Measurements from ENCODE around the gene STAG2. TPM values are rescaled to one million over a fixed set of nuclear protein-coding genes. Genes with fewer than 3 reads are reported as not detected.
"Not testable (repeated sequence)": the region's sequence is repeated elsewhere in the genome, so short reads cannot be mapped to it uniquely, and the experiment has no call there.

Gene STAG2
- total RNA-seq, 4 donors from 2014 or later: 39.3 to 65.6 (median 55.5) TPM

DNA sequence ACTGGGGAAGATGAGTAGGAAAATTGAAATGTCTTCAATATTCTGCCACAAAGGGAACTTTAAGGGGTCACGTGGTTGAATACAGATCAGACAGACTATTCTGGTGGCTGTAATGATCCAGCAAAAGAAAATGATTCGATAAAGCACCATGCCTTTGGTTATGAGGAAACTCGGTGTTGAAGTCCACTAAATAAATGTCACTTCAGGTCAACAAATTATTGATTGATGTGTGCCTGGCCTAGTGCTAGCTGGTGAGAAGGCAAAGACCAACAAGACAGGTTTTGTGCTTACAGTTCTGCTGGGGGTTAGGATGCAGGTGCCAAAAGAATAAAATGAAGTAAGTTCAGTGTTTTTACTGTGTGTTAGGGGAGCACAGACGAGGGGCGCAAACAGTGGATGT lies 142.5 kb downstream of the STAG2 start:
- H3K27ac ChIP-seq: no peak overlapping the region
- no peaks in the 10 kb centered on the region for H3K27me3 ChIP-seq
- in situ Hi-C loops (cut with MboI; ENCODE audit: low sequenced_read_pairs in 4 of 4) (no loop called here), intact Hi-C loops (cut with DNase I; ENCODE audit: low total_unique reads) (no loop called here)
- H3K4me1 ChIP-seq: no peaks in the 10 kb centered on the region
- H3K36me3 ChIP-seq: no peaks in the 10 kb centered on the region
- TF ChIP-seq CTCF (IDR thresholded peaks at IDR 0.05 in 4 of 5, conservative IDR thresholded peaks at IDR 0.05 in 1 of 5): no peak
- no peak for TF ChIP-seq POLR2A (IDR thresholded peaks at IDR 0.05)
- no peaks in the 10 kb centered on the region for H3K9me3 ChIP-seq
- DNase-seq: no peak
- no peak overlapping the region for H3K4me3 ChIP-seq
- ATAC-seq: no peak

- ATAC-seq; H3K9me3 ChIP-seq; DNase-seq; H3K27ac ChIP-seq; in situ Hi-C loops (cut with MboI; ENCODE audit: low sequenced_read_pairs in 4 of 4); H3K4me3 ChIP-seq; intact Hi-C loops (cut with DNase I; ENCODE audit: low total_unique reads); H3K27me3 ChIP-seq; H3K4me1 ChIP-seq; H3K36me3 ChIP-seq: not testable (repeated sequence)
Measured at GRCh38 chrX:124104512-124104911, 143.0 kb downstream of the STAG2 start.

DNA sequence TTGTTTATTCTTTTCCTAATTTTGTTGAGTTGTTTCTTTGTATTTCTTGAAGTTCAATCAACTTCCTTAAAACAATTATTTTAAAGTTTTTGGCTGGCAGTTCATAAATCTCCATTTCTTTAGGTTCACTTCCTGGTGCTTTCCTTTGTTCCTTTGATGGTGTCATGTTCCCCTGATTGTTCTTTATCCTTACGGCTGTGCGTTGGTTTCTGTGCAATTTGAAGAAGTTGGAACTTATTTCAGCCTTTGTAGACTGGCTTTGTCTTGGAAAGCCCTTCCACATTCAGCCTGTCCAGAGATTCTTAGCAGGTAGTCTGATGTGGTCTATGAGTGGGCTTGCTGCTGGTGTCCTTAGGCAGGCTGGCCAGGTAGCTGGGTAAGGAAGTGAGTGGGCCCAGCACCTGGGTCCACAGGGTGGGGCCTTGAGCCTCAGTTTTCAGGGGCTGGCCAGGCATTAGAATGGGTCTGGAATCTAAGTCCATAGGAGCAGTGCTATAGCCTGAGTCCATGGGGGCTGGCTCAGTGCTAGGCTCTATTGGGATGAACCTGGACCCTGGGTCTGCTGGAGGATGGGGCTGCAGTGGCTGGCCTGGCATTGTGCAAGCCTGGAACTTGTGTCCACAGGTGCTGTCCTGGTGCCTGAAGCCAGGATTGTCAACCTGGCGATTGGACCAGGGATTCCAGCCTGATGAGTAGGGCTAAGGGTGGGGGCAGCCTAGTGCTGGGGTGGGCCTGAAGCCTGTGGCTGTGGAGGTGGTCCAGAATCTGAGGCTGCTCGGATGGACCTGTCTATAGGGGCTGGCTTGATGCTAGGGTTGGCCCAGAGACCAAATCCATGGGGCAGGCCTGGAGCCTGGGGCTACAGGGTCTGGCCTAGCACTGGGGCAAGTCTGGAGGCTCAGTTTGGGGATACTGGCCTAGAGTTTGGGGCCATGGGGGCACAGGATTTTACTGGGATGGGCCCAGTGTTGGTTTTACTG lies 152.4 kb downstream of the STAG2 start:
- TF ChIP-seq CTCF (IDR thresholded peaks at IDR 0.05 in 4 of 5, conservative IDR thresholded peaks at IDR 0.05 in 1 of 5) (no peak), POLR2A (IDR thresholded peaks at IDR 0.05) (no peak)
- ATAC-seq: no peak
- Histone ChIP-seq H3K4me1 (no peaks in the 10 kb centered on the region), H3K27ac (no peak overlapping the region), H3K9me3 (no peaks in the 10 kb centered on the region), H3K36me3 (no peaks in the 10 kb centered on the region), H3K4me3 (no peak overlapping the region), H3K27me3 (no peaks in the 10 kb centered on the region)
- DNase-seq: no peak
- in situ Hi-C loops (cut with MboI; ENCODE audit: low sequenced_read_pairs in 4 of 4): no loop called here
- intact Hi-C loops (cut with DNase I; ENCODE audit: low total_unique reads): no loop called here

- H3K27ac ChIP-seq: no peak overlapping the region
- no peak overlapping the region for H3K4me3 ChIP-seq
- ATAC-seq (no peak), DNase-seq (no peak)
- no peaks in the 10 kb centered on the region for H3K9me3 ChIP-seq
- no peaks in the 10 kb centered on the region for H3K27me3 ChIP-seq
- in situ Hi-C loops (cut with MboI; ENCODE audit: low sequenced_read_pairs in 4 of 4): no loop called here
- intact Hi-C loops (cut with DNase I; ENCODE audit: low total_unique reads): no loop called here
- TF ChIP-seq POLR2A (IDR thresholded peaks at IDR 0.05): no peak
- no peak for TF ChIP-seq CTCF (IDR thresholded peaks at IDR 0.05 in 4 of 5, conservative IDR thresholded peaks at IDR 0.05 in 1 of 5)
- no peaks in the 10 kb centered on the region for H3K4me1 ChIP-seq
- H3K36me3 ChIP-seq: no peaks in the 10 kb centered on the region
Measured at GRCh38 chrX:124117325-124117724, 155.8 kb downstream of the STAG2 start.

DNA sequence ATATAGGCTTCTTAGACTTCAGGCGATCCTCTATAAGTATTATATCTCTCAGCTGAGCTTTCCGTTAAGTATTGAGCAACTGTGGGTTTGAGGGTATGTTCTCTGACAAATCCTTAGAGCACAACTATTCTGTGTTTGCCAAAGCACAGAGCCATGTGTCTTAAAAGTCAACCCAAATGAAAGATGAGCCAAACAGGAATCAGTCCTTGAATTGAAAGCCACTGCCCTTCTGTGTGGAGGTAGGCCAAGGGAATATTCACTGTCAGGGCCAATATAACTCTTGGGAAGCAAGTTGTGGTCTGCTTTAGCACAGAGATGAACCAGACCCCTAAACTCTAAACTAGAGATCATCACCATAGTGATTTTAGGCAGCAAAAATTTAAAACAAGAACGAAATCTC lies 164.0 kb downstream of the STAG2 start:
- no peaks in the 10 kb centered on the region for H3K9me3 ChIP-seq
- in situ Hi-C loops (cut with MboI; ENCODE audit: low sequenced_read_pairs in 4 of 4) (no loop called here), intact Hi-C loops (cut with DNase I; ENCODE audit: low total_unique reads) (no loop called here)
- no peaks in the 10 kb centered on the region for H3K36me3 ChIP-seq
- ATAC-seq (no peak), DNase-seq (no peak)
- TF ChIP-seq POLR2A (IDR thresholded peaks at IDR 0.05) (no peak), CTCF (IDR thresholded peaks at IDR 0.05 in 4 of 5, conservative IDR thresholded peaks at IDR 0.05 in 1 of 5) (no peak)
- no peak overlapping the region for H3K27ac ChIP-seq
- H3K4me1 ChIP-seq: no peaks in the 10 kb centered on the region
- no peaks in the 10 kb centered on the region for H3K27me3 ChIP-seq
- H3K4me3 ChIP-seq: no peak overlapping the region

All from gastrocnemius medialis (tissue), 4 donors.